ENCODE results near the gene SSU72.
"Not testable (repeated sequence)": the region's sequence is repeated elsewhere in the genome, so short reads cannot be mapped to it uniquely, and the experiment has no call there.

Gene SSU72

DNA sequence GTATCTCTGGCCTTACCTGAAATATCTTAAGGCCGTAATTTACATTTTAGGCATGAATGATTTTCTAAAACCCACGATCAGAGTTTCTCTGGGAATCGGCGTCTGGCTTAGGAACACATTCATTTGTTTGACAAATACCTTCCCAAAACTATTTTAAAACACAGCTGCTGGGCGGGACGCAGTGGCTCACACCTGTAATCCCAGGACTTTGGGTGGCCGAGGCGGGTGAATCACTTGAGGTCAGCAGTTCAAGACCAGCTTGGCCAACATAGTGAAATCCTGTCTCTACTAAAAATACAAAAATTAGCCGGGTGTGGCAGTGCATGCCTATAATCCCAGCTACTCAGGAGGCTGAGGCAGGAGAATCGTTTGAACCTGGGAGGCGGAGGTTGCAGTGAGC, 17.7 kb downstream of the SSU72 start:
- not testable (repeated sequence) for DNase-seq

DNA sequence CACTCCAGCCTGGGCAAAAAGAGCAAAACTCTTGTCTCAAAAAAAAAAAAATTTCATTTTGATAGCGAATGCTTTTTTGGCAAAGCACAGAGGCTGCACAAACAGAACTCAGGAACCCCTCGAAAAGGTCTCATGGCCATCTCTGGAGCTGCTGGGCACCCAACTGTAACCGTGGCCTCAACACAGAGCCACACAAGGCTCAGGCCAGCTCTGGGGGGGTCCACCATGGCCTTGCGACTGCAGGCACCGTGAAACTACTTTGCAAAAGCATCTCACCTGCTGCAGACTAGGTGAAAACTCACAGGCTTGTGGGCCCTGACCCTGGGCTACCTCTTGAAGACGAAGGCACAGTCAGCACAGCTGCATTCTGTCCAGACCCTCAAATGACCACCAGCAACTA, 18.2 kb downstream of the SSU72 start:
- DNase-seq = no peak

DNA sequence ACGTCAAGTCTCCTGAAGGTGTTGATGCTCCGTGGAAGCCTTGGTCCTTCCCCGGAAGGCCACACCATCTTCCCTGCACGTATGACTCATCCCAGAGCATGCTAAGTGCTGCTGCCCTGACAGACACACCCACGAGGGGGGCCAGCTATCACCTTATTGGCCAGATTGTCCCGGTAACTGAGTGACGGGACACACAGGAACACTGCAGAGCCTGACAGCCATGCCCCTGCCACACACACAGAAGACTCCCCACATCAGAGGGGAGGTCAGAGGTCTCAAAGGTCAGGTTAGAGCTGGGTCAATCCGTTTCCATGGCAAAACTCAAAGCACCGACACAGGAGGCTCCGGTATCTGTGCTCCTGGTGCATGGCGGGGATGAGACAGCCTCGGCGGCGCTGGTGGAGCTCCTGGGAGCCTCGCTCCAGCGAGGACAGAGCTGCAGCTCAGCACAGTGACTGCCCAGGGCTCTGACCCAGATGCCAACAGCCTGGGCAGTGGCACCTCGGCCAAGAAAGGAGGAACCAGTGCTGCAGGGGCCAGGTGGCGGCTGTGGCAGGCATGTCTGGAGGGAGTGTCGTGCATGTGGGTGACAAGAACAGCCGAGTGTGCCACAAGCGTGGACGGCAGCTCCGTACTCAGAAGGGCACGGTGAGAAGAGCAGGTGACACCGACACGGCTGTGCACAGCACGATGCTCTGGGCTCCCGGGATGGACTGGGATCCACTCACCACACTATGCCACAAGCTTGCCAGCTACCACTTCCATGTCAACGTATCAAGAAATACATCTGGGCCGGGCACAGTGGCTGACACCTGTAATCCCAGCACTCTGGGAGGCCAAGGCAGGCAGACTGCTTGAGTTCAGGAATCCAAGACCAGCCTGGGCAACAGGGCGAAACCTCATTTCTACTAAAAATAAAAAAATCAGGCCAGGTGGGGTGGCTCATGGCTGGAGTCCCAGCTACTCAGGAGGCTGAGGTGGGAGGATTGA, 19.4 kb downstream of the SSU72 start:
- DNase-seq = no peak

DNA sequence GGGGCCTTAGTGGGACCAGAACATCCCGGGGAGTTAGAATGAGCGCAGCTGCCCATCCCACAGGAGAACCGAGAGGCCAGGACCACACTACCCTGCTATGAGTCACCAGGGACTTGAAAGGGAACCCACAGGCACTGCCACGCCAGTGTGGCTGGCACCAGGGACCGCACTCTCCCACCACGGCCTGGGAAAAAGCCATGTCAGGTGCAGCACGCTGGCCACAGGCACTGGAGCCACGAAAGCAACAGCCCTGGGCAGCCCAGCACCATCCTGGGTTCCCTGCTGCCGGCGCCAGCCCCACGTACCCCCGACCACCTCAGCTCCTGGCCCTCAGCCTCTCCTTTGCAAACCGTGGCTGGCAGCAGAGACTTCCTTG, 20.1 kb downstream of the SSU72 start:
- DNase-seq = no peak

DNA sequence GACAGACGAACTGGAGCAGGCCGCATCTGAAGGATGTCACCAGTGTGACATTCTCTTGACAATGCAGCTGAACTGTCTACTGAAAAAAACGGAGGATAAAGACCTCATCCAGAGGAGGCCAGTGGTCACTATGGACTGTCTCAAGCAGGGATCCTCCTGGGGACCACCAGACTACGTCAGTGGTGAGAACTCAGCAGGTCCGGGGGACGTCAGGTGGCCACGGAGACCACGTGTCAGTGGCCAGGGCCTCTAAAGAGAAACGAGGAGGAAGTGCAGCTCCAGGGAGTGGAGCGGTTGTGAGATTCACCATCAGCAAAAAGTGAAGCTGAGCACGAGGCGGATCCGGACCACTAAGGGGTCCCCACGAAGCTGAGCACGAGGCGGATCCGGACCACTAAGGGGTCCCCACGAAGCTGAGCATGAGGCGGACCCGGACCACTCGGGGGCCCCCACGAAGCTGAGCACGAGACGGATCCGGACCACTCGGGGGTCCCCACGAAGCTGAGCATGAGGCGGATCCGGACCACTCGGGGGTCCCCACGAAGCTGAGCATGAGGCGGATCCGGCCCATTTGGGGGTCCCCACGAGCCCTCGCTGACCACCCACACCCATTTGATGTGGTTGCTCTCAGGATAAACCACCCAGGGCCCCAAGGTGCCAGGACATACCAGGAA, 20.7 kb downstream of the SSU72 start:
- no peak for DNase-seq

DNA sequence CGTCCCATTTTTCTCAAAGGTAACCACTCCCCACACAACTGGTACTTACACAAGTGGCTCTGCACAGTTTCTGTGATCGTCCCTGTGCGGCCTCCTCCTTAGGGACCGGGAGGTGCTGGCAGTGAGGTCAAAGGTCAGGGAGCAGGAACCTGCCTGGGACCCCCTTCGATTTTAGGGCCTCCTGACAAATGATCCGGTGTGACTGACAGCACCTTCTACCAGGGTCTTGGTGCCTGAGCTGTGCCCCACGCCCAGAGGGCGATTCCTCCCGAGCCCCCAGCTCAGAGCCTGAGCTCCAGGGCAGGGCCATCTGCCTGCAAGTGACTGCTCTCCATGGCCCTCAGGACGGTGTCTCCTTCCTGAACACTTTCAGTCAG, 22.4 kb downstream of the SSU72 start:
- no peak for DNase-seq

DNA sequence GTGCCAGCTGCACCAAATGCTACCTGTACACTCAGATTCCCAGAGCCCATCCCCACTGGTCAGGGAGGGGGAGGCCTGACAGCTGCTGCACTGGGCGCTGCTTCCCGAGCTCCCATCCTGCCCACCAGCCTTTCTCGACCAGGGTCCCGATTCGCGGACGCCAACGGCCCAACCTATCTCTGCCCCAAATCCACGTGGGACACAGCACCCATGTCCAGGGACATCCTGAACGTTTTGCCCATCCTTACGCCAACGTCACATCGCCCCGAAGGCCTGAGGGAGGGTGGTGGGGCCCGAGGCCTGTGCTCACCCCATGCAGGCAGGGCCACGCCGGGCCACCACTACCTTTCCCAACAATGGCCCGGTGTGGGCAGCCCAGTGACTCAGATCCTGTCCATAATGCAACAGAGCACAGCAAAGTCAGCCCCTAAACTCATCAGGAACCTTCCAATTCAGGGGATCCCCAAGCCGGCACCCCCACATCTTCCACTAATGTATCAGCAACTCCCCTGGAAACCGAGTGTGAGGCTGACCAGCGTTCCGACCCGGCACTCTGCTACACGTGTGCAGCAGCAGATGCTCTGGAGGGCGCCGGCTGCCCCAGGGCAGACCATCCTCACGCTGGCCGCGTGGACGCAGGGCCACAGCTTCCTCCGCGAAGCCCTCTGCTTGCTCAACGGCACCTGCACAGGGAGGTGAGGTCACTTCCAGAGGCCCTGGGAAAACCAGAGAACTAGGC, 23.0 kb downstream of the SSU72 start:
- DNase-seq = no peak

DNA sequence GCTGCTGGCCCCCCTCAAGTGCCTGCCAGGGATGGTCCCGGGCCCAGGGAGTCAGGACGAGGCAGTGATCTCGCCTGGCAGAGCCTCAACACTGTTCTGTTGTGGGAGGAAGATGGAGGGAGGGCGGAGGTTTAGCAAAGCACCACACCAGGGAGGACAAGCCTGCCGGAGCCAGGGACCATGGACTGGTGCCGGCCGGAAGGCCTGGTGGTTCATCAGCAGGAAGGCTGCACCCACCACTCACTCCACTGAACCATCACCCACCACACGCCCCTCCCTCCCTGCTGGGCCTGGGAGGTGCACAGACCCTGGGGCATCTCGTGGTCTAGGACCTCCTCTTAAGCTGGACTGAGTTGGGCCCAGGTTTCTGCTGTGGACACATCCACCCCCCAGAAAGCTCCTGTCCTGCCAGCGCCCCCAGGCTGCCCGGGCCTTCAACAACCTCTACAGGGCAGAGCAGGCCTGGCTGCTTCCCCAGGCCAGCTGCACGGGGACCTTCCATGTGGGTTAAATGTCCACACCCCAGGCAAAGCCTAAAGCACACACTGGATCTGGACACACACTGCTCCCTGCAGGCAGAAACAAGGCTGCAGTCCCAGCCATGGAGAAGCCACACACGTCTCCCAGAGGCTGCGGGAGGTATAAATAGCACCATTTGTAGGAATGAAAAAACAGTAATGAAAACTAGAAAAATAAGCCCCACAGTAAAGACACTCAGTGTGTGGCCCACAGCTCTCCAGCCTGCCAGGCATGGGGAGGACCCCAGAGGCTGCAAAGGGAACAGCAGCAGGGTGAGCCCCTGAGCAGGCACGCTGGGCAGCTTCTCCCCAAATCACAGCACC, 23.9 kb downstream of the SSU72 start:
- no peak for DNase-seq

DNA sequence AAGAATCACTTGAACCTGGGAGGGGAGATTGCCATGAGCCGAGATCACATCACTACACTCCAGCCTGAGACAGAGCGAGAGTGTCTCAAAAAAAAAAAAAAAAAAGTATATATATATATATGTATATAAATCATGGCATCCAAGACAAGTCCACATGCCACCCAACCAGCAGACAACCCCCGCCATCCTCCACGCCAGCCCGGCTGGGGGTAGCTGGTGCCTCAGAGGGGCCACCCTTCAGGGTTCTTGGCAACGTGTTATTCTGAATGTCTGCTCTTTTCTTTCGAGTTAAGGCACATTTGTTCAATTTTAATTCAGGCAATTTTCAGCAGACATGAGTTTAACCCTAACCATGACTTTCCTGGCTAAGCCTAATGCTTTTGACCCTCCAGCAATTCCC, 24.6 kb downstream of the SSU72 start:
- DNase-seq = no peak

DNA sequence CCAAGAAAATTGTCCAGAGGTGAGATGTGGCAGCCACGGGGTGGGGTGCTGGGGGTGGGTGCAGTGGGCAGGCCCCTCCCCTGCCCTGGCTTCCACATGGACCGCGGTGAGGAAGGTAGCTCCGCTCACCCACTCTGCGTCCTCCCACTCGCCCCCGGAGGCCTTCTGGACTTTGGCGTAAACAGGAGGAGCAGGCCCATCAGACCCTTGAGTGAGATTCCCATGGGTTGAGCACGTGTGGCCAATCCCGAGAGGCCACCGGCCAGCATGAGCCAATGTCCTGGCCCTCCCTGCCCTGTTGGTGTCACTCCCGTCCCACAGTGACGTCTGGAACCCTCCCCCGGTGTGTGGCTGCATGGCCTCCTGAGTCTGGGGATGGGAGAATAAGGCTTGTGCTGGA, 26.1 kb downstream of the SSU72 start:
- DNase-seq = no peak

DNA sequence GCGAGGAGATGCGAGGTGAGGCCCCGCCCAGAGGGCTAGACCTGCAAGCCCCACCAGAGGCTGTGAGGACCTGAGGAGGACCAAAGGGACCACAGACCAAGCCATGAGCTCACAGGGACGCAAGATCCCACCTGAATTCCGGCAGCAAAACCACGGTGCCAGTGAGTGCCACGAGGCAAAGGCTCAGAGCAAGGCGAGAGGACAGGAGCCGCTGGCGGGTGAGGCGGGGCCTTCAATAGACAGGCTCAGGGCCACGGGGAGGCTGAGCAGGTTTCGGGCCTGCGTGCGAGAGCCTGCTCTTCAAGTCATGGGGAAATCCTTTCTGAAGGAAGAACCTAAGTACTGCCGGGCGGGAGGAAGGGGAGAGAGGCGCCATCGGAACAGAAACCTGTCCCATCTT, 27.2 kb downstream of the SSU72 start:
- no peak for DNase-seq

DNA sequence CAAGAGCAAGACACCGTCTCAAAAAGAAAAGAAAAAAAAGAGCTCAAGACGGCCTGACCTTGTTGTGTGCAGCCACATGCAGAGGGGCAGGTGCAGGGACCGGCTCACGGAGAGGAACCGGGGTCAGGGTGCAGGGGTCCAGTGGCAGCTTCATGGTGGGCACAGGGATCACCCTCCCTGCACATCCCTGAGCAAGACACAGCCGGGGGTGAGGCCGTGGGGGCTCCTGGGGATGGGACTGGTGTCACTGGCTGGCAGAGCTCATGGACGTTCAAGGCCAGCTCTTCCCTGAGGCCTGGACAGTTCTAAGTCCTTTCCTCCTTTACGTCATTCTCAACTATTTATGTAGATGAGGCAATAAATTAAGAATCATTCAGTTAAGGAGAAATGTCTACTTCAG, 27.7 kb downstream of the SSU72 start:
- no peak for DNase-seq

DNA sequence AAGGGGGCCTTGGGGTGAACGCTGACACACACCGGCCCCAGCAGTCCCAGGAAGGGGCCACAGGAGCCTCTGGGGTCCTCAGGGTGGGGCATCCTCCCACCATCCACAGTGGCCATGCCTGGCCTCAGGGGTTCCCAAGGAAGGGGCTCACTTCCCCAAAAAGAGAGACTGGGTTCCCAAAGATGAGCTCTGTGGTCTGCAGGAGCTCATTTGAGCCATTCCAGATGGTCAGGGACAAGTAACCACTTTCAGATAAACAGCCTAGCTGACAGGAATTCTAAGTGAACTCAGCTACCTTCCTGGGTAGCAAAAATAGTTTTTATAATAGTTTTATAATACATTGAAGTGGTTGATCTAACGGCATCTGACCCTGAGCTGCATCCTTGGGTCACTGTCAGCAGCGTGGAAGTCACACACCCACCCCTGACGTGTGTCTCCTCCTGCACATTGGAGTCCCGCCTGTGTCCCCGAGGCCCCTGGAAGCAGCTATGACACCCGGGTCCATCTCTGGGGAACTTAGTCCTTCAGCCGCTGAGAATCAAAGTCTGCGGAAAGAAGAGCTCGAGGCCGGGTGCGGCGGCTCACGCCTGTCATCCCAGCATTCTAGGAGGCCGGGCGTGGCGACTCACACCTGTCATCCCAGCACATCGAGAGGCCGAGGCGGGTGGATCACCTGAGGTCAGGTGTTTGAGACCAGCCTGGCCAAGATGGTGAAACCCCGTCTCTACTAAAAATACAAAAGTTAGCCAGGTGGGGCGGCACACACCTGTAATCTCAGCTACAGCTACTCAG, 28.5 kb downstream of the SSU72 start:
- no peak for DNase-seq

DNA sequence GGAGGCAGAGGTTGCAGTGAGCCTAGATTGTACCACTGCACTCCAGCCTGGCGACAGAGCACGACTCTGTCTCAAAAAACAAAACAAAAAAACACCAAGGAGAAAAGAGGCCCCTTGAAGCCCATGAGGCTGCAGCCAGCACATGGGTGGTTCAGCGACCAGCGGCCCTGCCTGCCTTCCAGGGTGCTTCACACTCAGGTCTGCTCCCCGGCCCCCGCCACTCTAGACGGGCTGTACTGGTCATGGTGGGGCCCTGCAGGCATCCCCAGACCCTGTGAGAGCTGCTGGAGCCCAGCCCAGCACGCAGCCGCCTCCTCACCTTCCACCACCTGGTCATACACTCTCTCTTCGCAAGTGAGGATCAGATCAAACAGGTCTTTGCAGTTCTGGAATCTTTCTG, 30.1 kb downstream of the SSU72 start:
- no peak for DNase-seq

DNA sequence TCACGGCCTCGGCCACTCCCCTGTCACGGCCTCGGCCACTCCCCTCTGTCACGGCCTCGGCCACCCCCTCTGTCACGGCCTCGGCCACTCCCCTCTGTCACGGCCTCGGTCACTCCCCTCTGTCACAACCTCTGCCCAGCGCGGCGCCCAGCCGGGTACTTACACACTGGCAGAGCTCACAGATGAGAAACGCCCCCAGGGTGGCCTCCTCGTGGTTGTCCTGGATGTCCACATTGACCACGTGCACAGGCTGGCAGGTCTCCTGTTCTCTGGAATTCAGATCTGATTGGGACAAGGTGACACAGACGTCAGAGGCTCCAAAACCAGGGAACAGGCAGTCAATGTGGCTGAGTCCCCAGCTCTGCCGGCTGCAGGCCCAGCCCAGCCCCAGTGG, 31.0 kb downstream of the SSU72 start:
- no peak for DNase-seq

DNA sequence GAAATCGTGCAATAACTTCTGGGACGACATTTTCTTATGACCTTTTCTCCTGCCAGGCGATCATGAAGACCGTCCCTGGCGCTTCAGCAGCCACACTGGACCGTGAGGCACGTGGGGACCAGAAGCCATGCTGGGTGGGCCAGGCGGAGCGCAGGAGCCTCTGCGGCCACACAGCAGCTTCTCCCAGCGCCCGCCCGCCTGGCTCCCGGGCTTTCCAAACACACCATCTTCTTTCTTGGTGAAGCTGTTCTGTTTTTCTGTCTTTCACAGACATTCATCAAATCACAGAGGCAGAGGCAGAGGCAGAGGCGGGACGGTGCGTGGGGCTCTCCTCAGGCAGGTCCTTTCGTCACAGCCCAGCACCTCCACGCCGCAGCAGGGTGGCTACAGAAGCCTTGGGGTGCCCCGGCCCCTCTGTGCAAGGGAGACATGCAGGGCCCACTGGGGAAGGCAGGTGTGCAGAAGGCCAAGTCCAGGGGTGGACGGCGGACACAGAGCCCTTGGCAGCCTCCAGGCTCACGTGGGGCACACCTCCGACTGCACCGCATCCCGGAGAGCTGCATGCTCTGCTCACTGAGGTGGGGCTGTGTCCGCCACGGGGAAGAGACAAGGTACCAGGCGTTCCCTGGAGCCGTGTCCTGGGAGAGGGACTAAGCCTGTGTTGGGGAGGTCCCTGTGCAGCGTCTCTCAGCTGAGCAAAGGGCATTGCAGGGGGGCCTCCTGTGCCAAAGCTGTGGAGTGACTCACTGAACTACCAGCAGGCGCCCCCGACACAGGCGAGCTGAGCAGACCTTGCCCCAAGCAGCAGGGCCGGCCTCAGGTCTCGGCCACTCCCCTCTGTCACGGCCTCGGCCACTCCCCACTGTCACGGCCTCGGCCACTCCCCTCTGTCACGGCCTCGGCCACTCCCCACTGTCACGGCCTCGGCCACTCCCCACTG, 31.6 kb downstream of the SSU72 start:
- peak; percentile 26 for DNase-seq

DNA sequence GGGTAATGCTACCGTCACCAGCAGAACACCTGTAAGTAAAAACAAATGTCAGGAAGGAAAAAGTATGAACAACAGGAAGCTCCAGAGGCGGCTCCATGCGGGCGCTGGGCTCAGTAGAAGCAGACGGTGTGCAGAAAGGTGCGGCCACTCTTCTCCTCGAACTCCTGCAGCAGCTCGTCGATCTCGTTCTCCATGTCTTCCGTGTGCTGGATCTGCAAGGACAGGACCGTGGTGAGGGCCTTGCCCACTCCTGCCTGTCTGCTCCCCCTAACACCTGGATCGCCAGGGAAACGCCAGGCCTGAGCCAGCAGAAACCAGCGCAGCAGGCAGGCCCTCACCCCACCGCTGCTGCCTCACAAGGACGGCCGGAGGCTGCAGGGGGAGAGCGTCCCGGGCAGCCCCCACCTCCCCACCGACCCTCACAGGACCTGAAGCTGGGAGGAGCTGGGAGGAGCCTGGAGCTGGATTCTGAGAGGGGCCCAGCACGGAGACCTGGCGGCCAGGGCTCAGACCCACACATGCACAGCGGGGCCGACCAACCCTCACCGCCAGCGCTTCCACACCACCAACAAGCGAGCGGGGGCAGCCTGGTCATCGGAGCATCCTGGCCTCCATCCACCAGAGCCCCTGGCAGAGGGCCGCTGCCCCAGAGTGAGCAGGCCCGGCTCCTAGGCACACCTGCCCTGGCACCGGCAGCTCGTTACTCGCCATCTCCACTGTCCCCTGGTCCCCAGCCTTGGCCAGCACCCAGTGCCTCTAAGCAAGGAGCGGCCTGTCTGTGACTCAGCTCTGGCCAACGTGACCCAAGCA, 32.5 kb downstream of the SSU72 start:
- DNase-seq = no peak

DNA sequence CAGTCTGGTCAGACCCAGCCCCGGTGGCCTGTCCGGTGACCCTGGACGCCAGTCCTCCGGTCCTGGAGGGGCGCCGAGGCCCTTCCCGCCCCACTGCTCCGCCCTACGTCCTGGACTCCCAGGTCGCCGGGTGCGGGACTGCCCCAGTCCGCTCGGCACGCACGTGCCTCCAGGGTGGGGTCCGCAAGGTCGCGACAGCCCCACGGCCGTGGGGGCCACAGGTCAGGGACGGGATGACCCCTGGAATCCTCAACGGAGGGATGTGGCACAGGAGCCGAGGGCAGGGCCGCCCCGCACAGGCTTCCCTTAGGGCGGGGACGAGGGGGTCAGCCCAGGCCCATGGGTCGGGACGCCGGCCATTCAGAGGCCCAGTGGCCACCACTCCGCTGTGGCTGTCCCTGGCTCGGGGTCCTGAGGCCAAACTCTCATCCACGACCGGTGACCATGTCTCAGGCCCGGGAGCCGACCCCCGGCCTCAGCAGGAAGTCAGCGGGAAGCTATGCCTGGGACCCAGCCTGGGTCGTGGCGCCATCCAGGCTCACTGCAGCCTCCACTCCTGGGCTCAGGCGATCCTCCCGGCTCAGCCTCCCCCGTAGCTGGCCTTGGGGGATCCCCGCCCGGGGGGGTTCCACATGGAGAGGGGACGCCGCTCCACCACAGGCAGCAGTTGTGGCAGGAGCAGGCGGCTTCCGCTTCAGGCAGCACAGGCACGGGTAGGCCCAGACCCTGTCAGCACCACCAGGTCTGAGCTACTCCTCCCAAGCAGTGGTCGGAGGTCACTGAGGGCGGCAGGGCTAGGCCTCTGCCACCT, 33.6 kb downstream of the SSU72 start:
- no peak for DNase-seq

Data from CD4-positive, alpha-beta T cell treated with Interleukin-21 for 1 hour (primary cell).